Keratinocyte (primary cell): ENCODE measurements around the gene KAT7. TPM values are rescaled to one million over a fixed set of nuclear protein-coding genes. Genes with fewer than 3 reads are reported as not detected.

ENCODE experiments used
- DNase-seq: peaks from one replicate; pipeline ENCODE4 v3.0.0-alpha.2; 2011; ENCODE audit warnings: low read depth, missing footprints, low spot score
- FAIRE-seq: peaks from 2 replicates; lab custom pipeline; 2011; peaks lifted over from hg19 to GRCh38; lab: Jason Lieb, UNC
- H2AFZ ChIP-seq: 2 replicates; pipeline ENCODE4 v1.6.0; 2012; ENCODE audit warnings: low read length, control low read depth, inconsistent platforms; ENCODE audit not compliant: control insufficient read depth
- H3K27ac ChIP-seq: 2 replicates; pipeline ENCODE4 v1.5.1; 2011; ENCODE audit warnings: low read length; ENCODE audit not compliant: control insufficient read depth, insufficient read depth
- H3K27me3 ChIP-seq: 3 replicates; pipeline ENCODE4 v1.6.0; 2011; ENCODE audit warnings: low read length; ENCODE audit not compliant: control insufficient read depth, insufficient read depth; ENCODE audit errors: extremely low read depth
- H3K36me3 ChIP-seq, 2 experiments: 2 replicates in 1 of 2; 3 replicates in 1 of 2; pipeline ENCODE4 v1.5.1; 2011; ENCODE audit warnings: low read length in 2 of 2, mild to moderate bottlenecking in 1 of 2; ENCODE audit not compliant: control insufficient read depth in 2 of 2, insufficient read depth in 2 of 2; ENCODE audit errors: extremely low read depth in 1 of 2
- H3K4me1 ChIP-seq: 3 replicates; pipeline ENCODE4 v1.5.1; 2011; ENCODE audit warnings: low read length; ENCODE audit not compliant: control insufficient read depth, insufficient read depth; ENCODE audit errors: extremely low read depth
- H3K4me2 ChIP-seq: 3 replicates; pipeline ENCODE4 v1.6.0; 2011; ENCODE audit warnings: low read depth, low read length; ENCODE audit not compliant: control insufficient read depth, insufficient read depth; ENCODE audit errors: extremely low read depth
- H3K4me3 ChIP-seq, 3 experiments: fragments of 200-600 bp in 1 of 3; sonication (generic) in 1 of 3; 2 replicates in 2 of 3; 3 replicates in 1 of 3; pipeline ENCODE4 v1.5.1; 2011 to 2016; ENCODE audit warnings: low read length in 3 of 3, mild to moderate bottlenecking in 3 of 3, control low read depth in 2 of 3, inconsistent platforms in 1 of 3, low read depth in 1 of 3, mixed read lengths in 1 of 3, mixed run types in 1 of 3, moderate library complexity in 1 of 3; ENCODE audit not compliant: control insufficient read depth in 2 of 3, insufficient read depth in 2 of 3; ENCODE audit errors: extremely low read depth in 1 of 3
- H3K79me2 ChIP-seq: 2 replicates; pipeline ENCODE4 v1.6.0; 2012; ENCODE audit warnings: low read length; ENCODE audit not compliant: control insufficient read depth, insufficient read depth
- H3K9ac ChIP-seq: 3 replicates; pipeline ENCODE4 v1.6.0; 2011; ENCODE audit warnings: low read length; ENCODE audit not compliant: control insufficient read depth, insufficient read depth; ENCODE audit errors: extremely low read depth
- H3K9me1 ChIP-seq: 3 replicates; pipeline ENCODE4 v1.6.0; 2011; ENCODE audit warnings: low read length; ENCODE audit not compliant: control insufficient read depth, insufficient read depth; ENCODE audit errors: extremely low read depth
- H3K9me3 ChIP-seq: 2 replicates; pipeline ENCODE4 v1.5.1; 2012; ENCODE audit warnings: low read depth, low read length; ENCODE audit not compliant: control insufficient read depth
- H4K20me1 ChIP-seq: 3 replicates; pipeline ENCODE4 v1.6.0; 2011; ENCODE audit warnings: low read length; ENCODE audit not compliant: control insufficient read depth, insufficient read depth; ENCODE audit errors: extremely low read depth
- EZH2 ChIP-seq: IDR thresholded peaks from one replicate; pipeline ENCODE4 v1.6.1; 2012; ENCODE audit warnings: inconsistent platforms, mild to moderate bottlenecking, low read length, moderate library complexity
- dilution Hi-C: fragments of 300-500 bp; cut with MboI; formaldehyde crosslinking; loops from one replicate; pipeline ENCODE4 v1.7.0; 2020; ENCODE audit warnings: low sequenced_read_pairs; ENCODE audit not compliant: extremely low pct_ligation_motif_present
- polyA plus RNA-seq, 5 experiments: library from polyadenylated mRNA; depleted of rRNA in 3 of 5; stranded (reverse) in 3 of 5; stranded (forward) in 1 of 5; unstranded in 1 of 5; fragments of >200 nt; gene quantifications; 1 replicate in 1 of 5; 2 replicates in 3 of 5; 3 replicates in 1 of 5; pipeline versions ENCODE4 v1.2.1 to v1.2.3, GENCODE V29; 2011 to 2012; ENCODE audit warnings: missing spikeins in 2 of 5, low read depth in 1 of 5, low replicate concordance in 1 of 5
- TF ChIP-seq, protein P1 (sequence below), 3 experiments: IDR thresholded peaks in 1 of 3; conservative IDR thresholded peaks in 1 of 3; optimal IDR thresholded peaks in 1 of 3; 2 replicates in 2 of 3; 3 replicates in 1 of 3; pipeline versions ENCODE3 to v1.5.1; 2011; ENCODE audit warnings: low read length in 3 of 3, mild to moderate bottlenecking in 3 of 3, moderate library complexity in 2 of 3, control low read depth in 1 of 3, inconsistent platforms in 1 of 3; ENCODE audit not compliant: insufficient read depth in 2 of 3; ENCODE audit errors: extremely low read depth in 1 of 3

KAT7 gene
- polyA plus RNA-seq, 1 donor (not counting 4 experiments of a cell fraction or from before 2014, with no cell fraction given): 19.7 TPM

DNA sequence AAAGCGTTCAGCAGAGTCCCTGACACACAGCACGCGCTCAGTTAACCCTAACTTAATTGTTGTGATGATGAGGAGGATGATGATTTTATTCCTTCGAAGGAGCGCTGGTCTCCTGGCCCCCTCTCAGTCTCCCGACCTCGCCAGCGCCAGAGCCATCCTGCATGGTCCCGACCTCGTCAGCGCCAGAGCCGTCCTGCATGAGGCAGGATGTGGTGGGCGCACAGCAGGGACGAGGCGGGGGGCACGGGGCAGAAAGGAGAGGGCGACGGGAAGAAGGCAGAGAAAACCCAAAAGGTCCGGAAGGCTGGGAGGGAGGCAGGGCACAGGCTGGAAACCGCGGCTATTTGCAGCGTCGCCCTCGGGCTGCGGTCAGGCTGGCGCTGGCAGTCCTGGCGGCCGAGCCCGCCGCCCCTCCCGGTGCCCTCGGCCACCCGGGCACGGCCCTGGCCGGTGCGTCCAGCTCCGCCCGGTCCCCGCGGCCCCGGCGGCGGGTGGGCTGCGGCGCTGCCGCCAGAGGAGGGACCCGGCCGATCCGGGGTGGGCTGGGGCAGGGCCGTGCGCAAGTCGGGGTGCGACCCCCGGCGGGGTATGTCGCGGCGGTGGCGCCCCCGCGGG lies 62.4 kb downstream of the KAT7 start:
- Histone ChIP-seq H3K9me3 (no peaks in the 10 kb centered on the region), H3K36me3 (peaks cover 0 to 2% of the 10 kb centered on the region in 2 experiments), H3K27ac (no peak overlapping the region), H3K4me3 (peak overlapping the region; percentile 7 to 68 (median 67)), H3K4me1 (peaks cover 4% of the 10 kb centered on the region), H3K9me1 (no peaks in the 10 kb centered on the region), H3K79me2 (no peaks in the 10 kb centered on the region), H3K9ac (peak overlapping the region; percentile 38), H3K4me2 (peak overlapping the region; percentile 87), H2AFZ (no peak overlapping the region), H3K27me3 (peaks cover 44% of the 10 kb centered on the region), H4K20me1 (no peaks in the 10 kb centered on the region)
- TF ChIP-seq EZH2: peak; percentile 81
- TF ChIP-seq, protein P1, sequence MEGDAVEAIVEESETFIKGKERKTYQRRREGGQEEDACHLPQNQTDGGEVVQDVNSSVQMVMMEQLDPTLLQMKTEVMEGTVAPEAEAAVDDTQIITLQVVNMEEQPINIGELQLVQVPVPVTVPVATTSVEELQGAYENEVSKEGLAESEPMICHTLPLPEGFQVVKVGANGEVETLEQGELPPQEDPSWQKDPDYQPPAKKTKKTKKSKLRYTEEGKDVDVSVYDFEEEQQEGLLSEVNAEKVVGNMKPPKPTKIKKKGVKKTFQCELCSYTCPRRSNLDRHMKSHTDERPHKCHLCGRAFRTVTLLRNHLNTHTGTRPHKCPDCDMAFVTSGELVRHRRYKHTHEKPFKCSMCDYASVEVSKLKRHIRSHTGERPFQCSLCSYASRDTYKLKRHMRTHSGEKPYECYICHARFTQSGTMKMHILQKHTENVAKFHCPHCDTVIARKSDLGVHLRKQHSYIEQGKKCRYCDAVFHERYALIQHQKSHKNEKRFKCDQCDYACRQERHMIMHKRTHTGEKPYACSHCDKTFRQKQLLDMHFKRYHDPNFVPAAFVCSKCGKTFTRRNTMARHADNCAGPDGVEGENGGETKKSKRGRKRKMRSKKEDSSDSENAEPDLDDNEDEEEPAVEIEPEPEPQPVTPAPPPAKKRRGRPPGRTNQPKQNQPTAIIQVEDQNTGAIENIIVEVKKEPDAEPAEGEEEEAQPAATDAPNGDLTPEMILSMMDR (optimal IDR thresholded peaks at IDR 0.05 in 1 of 3, IDR thresholded peaks at IDR 0.05 in 1 of 3, conservative IDR thresholded peaks at IDR 0.05 in 1 of 3; ENCODE audit: extremely low read depth in 1 of 3, insufficient read depth in 2 of 3, low read length in 3 of 3): no peak
- FAIRE-seq: no peak
- dilution Hi-C loops: no loop called here
- no peak for DNase-seq

DNA sequence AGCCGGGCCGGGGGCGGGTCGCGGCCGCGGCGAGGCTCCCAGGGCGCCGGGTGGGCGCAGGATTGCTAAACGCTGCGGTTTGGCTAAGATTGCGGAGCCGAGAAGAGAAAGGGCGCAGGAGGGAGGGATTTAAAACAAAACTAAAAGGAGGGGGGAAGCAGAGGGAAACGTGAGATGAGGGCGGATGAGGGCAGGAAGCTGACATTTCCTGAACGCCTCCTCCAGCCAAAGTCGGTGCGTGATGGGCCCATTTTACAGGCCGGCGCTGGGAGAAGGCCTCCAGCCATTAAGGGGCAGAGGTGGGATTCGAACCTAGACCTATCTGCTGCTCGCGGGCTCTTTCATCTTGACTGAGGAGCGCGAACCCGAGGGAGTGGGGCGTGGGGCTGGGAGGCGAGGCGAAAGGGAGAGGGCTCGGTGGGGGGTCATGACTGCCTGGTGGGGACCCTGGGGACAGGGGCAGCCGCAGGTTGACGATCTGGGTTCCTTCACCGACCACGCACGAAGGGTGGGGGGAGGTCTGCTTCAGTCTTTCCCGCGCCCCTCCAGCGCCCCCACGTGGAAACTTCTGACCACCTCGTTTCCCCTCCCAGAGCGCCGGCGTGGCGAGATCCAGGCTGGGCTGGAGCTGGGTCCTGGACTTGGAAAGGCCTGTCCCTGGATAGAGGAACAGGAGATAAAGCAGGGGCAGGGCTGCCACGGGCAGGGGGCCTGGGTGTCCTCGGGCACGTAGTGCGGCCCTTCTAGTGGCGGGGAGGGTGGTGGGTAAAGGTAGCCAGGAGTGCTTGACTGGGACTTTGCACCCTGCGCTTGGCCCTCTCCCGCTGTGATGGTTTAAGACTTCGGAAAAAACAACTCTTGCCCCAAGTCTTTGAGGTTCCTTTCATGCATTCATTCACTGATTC lies 63.2 kb downstream of the KAT7 start:
- H4K20me1 ChIP-seq: no peaks in the 10 kb centered on the region
- dilution Hi-C loops: no loop called here
- peak overlapping the region; percentile 87 for H3K4me2 ChIP-seq
- FAIRE-seq: no peak
- TF ChIP-seq, protein P1 (optimal IDR thresholded peaks at IDR 0.05 in 1 of 3, IDR thresholded peaks at IDR 0.05 in 1 of 3, conservative IDR thresholded peaks at IDR 0.05 in 1 of 3; ENCODE audit: extremely low read depth in 1 of 3, insufficient read depth in 2 of 3, low read length in 3 of 3): peak; percentile 58 to 68 (median 64)
- peak; percentile 30 for TF ChIP-seq EZH2
- peaks cover 44% of the 10 kb centered on the region for H3K27me3 ChIP-seq
- H3K79me2 ChIP-seq: no peaks in the 10 kb centered on the region
- H3K36me3 ChIP-seq: peaks cover 0 to 2% of the 10 kb centered on the region in 2 experiments
- H3K9me1 ChIP-seq: no peaks in the 10 kb centered on the region
- H3K9me3 ChIP-seq: no peaks in the 10 kb centered on the region
- H2AFZ ChIP-seq: peak overlapping the region; percentile 74
- H3K4me3 ChIP-seq: peak overlapping the region; percentile 31 to 68 (median 67)
- DNase-seq: no peak
- H3K9ac ChIP-seq: peak overlapping the region; percentile 38
- peaks cover 4% of the 10 kb centered on the region for H3K4me1 ChIP-seq
- no peak overlapping the region for H3K27ac ChIP-seq
